ENCODE results near the gene SLC35E2B.

Gene SLC35E2B

DNA sequence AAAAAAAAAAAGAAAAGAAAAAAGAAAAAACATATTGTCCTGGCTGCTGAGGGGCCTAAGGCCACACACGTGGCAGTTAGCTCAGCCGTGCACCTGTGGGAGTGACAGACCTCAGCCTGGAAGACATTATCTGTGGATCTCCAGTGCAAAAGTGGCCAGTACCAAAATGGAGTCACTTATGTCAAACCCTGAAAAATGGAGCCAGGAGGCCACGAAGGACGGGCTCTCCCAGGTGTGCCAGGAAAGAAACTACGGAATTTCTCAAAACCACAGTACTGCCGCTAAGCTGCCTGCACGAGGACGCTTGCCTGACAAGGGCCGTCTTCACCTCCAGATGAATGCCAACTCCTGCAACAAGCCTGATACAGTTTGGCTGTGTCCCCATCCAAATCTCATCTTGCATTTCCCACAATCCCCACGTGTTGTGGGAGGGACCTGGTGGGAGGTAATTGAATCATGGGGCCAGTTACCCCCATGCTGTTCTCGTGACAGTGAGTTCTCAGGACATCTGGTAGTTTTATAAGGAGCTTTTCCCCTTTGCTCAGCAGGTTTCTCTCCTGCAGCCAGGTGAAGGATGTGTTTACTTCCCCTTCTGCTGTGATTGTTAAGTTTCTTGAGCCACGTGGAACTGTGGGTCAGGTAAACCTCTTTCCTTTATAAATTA, 82.6 kb downstream of the SLC35E2B start:
- no peak for DNase-seq (ENCODE audit: low read depth)
